HepG2 (cell line): Measurements from ENCODE around the gene DSCAM. TPM values are rescaled to one million over a fixed set of nuclear protein-coding genes. Genes with fewer than 3 reads are reported as not detected.

Source experiments
- ATAC-seq: fragments of 200-7000 bp; cut with Tn5 transposase; 3 replicates; pipeline ENCODE4 v1.9.1; 2020; ENCODE audit warnings: mild to moderate bottlenecking, moderate library complexity
- BruUV-seq: library from RNA; stranded (reverse); fragments of 400-500 nt; replicated peaks from 2 replicates; lab custom pipeline; 2021; lab: Mats Ljungman, UMichigan
- CTCF ChIA-PET: fragments of 300-600 bp; formaldehyde crosslinking; extraction: SDS; loops from one replicate; lab custom pipeline; 2021; ENCODE audit warnings: low total read pairs, inconsistent platforms, low intra/inter-chr PET ratio; lab: Yijun Ruan, JAX
- POLR2A ChIA-PET: fragments of 350-600 bp; sonication (Branson Sonifier 250); formaldehyde crosslinking; loops from one replicate; lab custom pipeline; 2020; ENCODE audit warnings: antibody characterized with exemption, inconsistent platforms; lab: Yijun Ruan, JAX
- DNase-seq: peaks from one replicate; pipeline ENCODE4 v3.0.0-alpha.2; 2015; ENCODE audit warnings: low spot score
- FAIRE-seq: peaks from 3 replicates; lab custom pipeline; 2011; peaks lifted over from hg19 to GRCh38; lab: Jason Lieb, UNC
- H2AFZ ChIP-seq: one replicate; pipeline ENCODE4 v1.6.1; 2011; ENCODE audit warnings: low read length, inconsistent platforms
- H3K27ac ChIP-seq: fragments of 300-600 bp; 3 replicates; pipeline ENCODE4 v1.8.0; 2011; ENCODE audit warnings: mixed run types, mild to moderate bottlenecking, mixed read lengths, low read length, inconsistent platforms; ENCODE audit not compliant: insufficient read depth; ENCODE audit errors: extremely low read length
- H3K27me3 ChIP-seq, 2 experiments: fragments of 200-600 bp in 1 of 2; 2 replicates in 1 of 2; 3 replicates in 1 of 2; pipeline versions ENCODE4 v1.6.0 to v1.8.0; 2011; ENCODE audit warnings: low read length in 2 of 2, mild to moderate bottlenecking in 2 of 2, moderate library complexity in 2 of 2, inconsistent platforms in 1 of 2; ENCODE audit not compliant: insufficient read depth in 2 of 2, control insufficient read depth in 1 of 2
- H3K36me3 ChIP-seq, 2 experiments: fragments of 200-600 bp in 1 of 2; replicated peaks in 1 of 2; 2 replicates in 1 of 2; 3 replicates in 1 of 2; pipeline versions ENCODE4 v1.5.1 to v1.8.0; 2011; ENCODE audit warnings: low read length in 2 of 2, inconsistent platforms in 1 of 2; ENCODE audit not compliant: insufficient read depth in 2 of 2, control insufficient read depth in 1 of 2
- H3K4me1 ChIP-seq: 2 replicates; pipeline ENCODE4 v1.5.1; 2012; ENCODE audit warnings: low read length, inconsistent platforms; ENCODE audit not compliant: insufficient read depth
- H3K4me2 ChIP-seq: 2 replicates; pipeline ENCODE4 v1.6.0; 2011; ENCODE audit warnings: low read depth, low read length, inconsistent platforms
- H3K4me3 ChIP-seq, 3 experiments: fragments of 200-600 bp in 1 of 3; sonication (generic), shearing (Covaris generic) in 1 of 3; replicated peaks in 1 of 3; 2 replicates each; pipeline ENCODE4 v1.5.1; 2011 to 2016; ENCODE audit warnings: low read length in 3 of 3, inconsistent platforms in 2 of 3, low read depth in 2 of 3, mild to moderate bottlenecking in 2 of 3, control low read depth in 1 of 3, mixed read lengths in 1 of 3; ENCODE audit not compliant: insufficient read depth in 1 of 3
- H3K79me2 ChIP-seq: one replicate; pipeline ENCODE4 v1.6.1; 2011; ENCODE audit warnings: low read length, inconsistent platforms; ENCODE audit not compliant: insufficient read depth
- H3K9ac ChIP-seq: 2 replicates; pipeline ENCODE4 v1.6.0; 2011; ENCODE audit warnings: mild to moderate bottlenecking, low read depth, low read length, inconsistent platforms; ENCODE audit not compliant: insufficient read depth
- H3K9me3 ChIP-seq: 2 replicates; pipeline ENCODE4 v1.5.1; 2012; ENCODE audit warnings: mild to moderate bottlenecking, low read length
- H4K20me1 ChIP-seq: 2 replicates; pipeline ENCODE4 v1.6.0; 2011; ENCODE audit warnings: inconsistent platforms, mild to moderate bottlenecking, low read length, moderate library complexity; ENCODE audit not compliant: insufficient read depth
- HDAC2 ChIP-seq: sonication (generic); formaldehyde crosslinking; IDR thresholded peaks from 2 replicates; pipeline ENCODE4 v1.4.0; 2020; ENCODE audit warnings: missing genetic modification reagents
- HOXA7 ChIP-seq: sonication (generic); formaldehyde crosslinking; IDR thresholded peaks from 2 replicates; pipeline ENCODE4 v1.8.1; 2022; ENCODE audit warnings: mild to moderate bottlenecking, missing genetic modification reagents, moderate library complexity
- IRF2 ChIP-seq: IDR thresholded peaks from 2 replicates; pipeline ENCODE4 v1.6.1; 2018; ENCODE audit warnings: missing genetic modification reagents, missing compliant biosample characterization
- KDM5B ChIP-seq: sonication (generic); formaldehyde crosslinking; IDR thresholded peaks from 2 replicates; pipeline ENCODE4 v1.4.0; 2020; ENCODE audit warnings: missing genetic modification reagents, mild to moderate bottlenecking, borderline replicate concordance
- NFRKB ChIP-seq: fragments of 450-650 bp; IDR thresholded peaks from 2 replicates; pipeline ENCODE4 v1.6.1; 2017
- XRCC5 ChIP-seq: fragments of 200-400 bp; formaldehyde crosslinking; optimal IDR thresholded peaks from 2 replicates; pipeline ENCODE3; 2017; ENCODE audit warnings: mild to moderate bottlenecking, low read length
- ZNF446 ChIP-seq: sonication (generic); formaldehyde crosslinking; IDR thresholded peaks from 2 replicates; pipeline ENCODE4 v1.5.0; 2020; ENCODE audit warnings: mild to moderate bottlenecking, missing genetic modification reagents
- ZSCAN21 ChIP-seq: sonication (generic); formaldehyde crosslinking; IDR thresholded peaks from 2 replicates; pipeline ENCODE4 v1.8.0; 2022; ENCODE audit warnings: mild to moderate bottlenecking, missing genetic modification reagents, moderate library complexity, borderline replicate concordance
- WGBS: methylation state at CpG from one replicate; pipeline ENCODE4 v1.1.6; 2017; ENCODE audit warnings: low lambda C conversion rate; 5-methylcytosine and 5-hydroxymethylcytosine counted together
- in situ Hi-C: cut with HindIII; loops from 2 replicates; pipeline ENCODE4 v1.10.0; 2017; ENCODE audit warnings: low pct_unique_long_range_greater_than_20kb; ENCODE audit not compliant: extremely low pct_ligation_motif_present
- intact Hi-C: fragments of 100-400 bp; cut with micrococcal nuclease; formaldehyde crosslinking; loops from one replicate; pipeline ENCODE4 v1.10.0; 2022; ENCODE audit not compliant: unreplicated experiment
- polyA plus RNA-seq, 8 experiments: library from polyadenylated mRNA; depleted of rRNA in 3 of 8; stranded (reverse) in 7 of 8; unstranded in 1 of 8; fragments of >200 nt; fragmentation: Illumina TruSeq in 4 of 8; extraction: Trizol in 4 of 8; gene quantifications; 2 replicates each; pipeline versions ENCODE4 v1.2.1 to v1.2.3, GENCODE V29; 2011 to 2016; ENCODE audit warnings: low read depth in 4 of 8, missing spikeins in 1 of 8, mixed read lengths in 1 of 8; ENCODE audit not compliant: insufficient read depth in 1 of 8
- total RNA-seq, 5 experiments: library from RNA; depleted of rRNA; stranded (reverse); fragments of >200 nt; fragmentation: Illumina TruSeq; extraction: Trizol; gene quantifications; 2 replicates each; pipeline ENCODE4 v1.2.3, GENCODE V29; 2016; ENCODE audit warnings: low read depth in 1 of 5
- TF ChIP-seq, protein P1 (sequence below): sonication (generic); formaldehyde crosslinking; IDR thresholded peaks from 2 replicates; pipeline ENCODE4 v1.5.0; 2020; ENCODE audit warnings: missing genetic modification reagents, mild to moderate bottlenecking, borderline replicate concordance

Gene DSCAM
- total and polyA plus RNA-seq, 2 of the 13 experiments (the other 11 are each of a cell fraction or from before 2014, with no cell fraction given): not detected

- no peak overlapping the region for H3K27ac ChIP-seq
- TF ChIP-seq HDAC2 (CRISPR knock-in tag) (no peak), HOXA7 (CRISPR knock-in tag) (no peak), XRCC5 (no peak), IRF2 (CRISPR knock-in tag) (no peak), NFRKB (no peak)
- TF ChIP-seq, all 625 proteins: peak for 0
- ATAC-seq (no peak), DNase-seq (no peak), FAIRE-seq (no peak)
- Histone ChIP-seq H3K79me2 (no peaks in the 10 kb centered on the region), H3K4me1 (no peaks in the 10 kb centered on the region), H3K4me2 (no peak overlapping the region), H2AFZ (no peak overlapping the region), H3K9ac (no peak overlapping the region), H3K4me3 (no peak overlapping the region), H4K20me1 (no peaks in the 10 kb centered on the region), H3K36me3 (no peaks in the 10 kb centered on the region), H3K9me3 (peaks cover 92% of the 10 kb centered on the region), H3K27me3 (no peaks in the 10 kb centered on the region)
- POLR2A ChIA-PET: no interaction called here
- no TSS peak for BruUV-seq
- 56% methylated on average over 17 of the region's 17 CpGs for WGBS
- CTCF ChIA-PET: no interaction called here
- in situ Hi-C loops: no loop called here
- intact Hi-C loops: no loop called here
These were observed 208.3 kb downstream of the DSCAM start for GRCh38 chr21:40638466-40639251.

GRCh38 chr21:40636026-40636425, 210.9 kb downstream of the DSCAM start:
- ATAC-seq (no peak), FAIRE-seq (no peak), DNase-seq (no peak)
- BruUV-seq: no TSS peak
- peaks cover 92% of the 10 kb centered on the region for H3K9me3 ChIP-seq
- ChIA-PET CTCF (no interaction called here), POLR2A (no interaction called here)
- H3K4me3 ChIP-seq: no peak overlapping the region
- no peak overlapping the region for H3K27ac ChIP-seq
- no peaks in the 10 kb centered on the region for H3K36me3 ChIP-seq
- no peak for TF ChIP-seq ZNF446 (CRISPR knock-in tag)
- no peak for TF ChIP-seq ZSCAN21 (CRISPR knock-in tag)
- TF ChIP-seq, protein P1, sequence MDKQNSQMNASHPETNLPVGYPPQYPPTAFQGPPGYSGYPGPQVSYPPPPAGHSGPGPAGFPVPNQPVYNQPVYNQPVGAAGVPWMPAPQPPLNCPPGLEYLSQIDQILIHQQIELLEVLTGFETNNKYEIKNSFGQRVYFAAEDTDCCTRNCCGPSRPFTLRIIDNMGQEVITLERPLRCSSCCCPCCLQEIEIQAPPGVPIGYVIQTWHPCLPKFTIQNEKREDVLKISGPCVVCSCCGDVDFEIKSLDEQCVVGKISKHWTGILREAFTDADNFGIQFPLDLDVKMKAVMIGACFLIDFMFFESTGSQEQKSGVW (CRISPR knock-in tag): no peak
- TF ChIP-seq KDM5B: no peak
- no peaks in the 10 kb centered on the region for H3K27me3 ChIP-seq
- H3K4me1 ChIP-seq: no peaks in the 10 kb centered on the region
- WGBS: 51% methylated on average over 9 of the region's 9 CpGs
- no peaks in the 10 kb centered on the region for H4K20me1 ChIP-seq
- no peak overlapping the region for H3K4me2 ChIP-seq
- no peak overlapping the region for H2AFZ ChIP-seq
- no peaks in the 10 kb centered on the region for H3K79me2 ChIP-seq
- in situ Hi-C loops (no loop called here), intact Hi-C loops (no loop called here)
- no peak overlapping the region for H3K9ac ChIP-seq
